Fibroblast of lung (primary cell): ENCODE results near the gene CRY1. TPM values are rescaled to one million over a fixed set of nuclear protein-coding genes. Genes with fewer than 3 reads are reported as not detected.

Experiments
- DNase-seq, 2 donors: peaks; one replicate each; pipeline versions ENCODE4 v3.0.0 to v3.0.0-alpha.2; 2010; ENCODE audit warnings: low read depth in 2 of 2
- H2AFZ ChIP-seq: 2 replicates; pipeline ENCODE4 v1.5.1; 2012; ENCODE audit warnings: low read length, control low read depth, inconsistent platforms
- H3K27ac ChIP-seq: 2 replicates; pipeline ENCODE4 v1.5.1; 2011; ENCODE audit warnings: low read length, control low read depth; ENCODE audit not compliant: insufficient read depth
- H3K27me3 ChIP-seq: 2 replicates; pipeline ENCODE4 v1.5.1; 2011; ENCODE audit warnings: mild to moderate bottlenecking, low read length; ENCODE audit not compliant: control insufficient read depth, insufficient read depth
- H3K36me3 ChIP-seq: 2 replicates; pipeline ENCODE4 v1.5.1; 2011; ENCODE audit warnings: low read length; ENCODE audit not compliant: control insufficient read depth, insufficient read depth
- H3K4me1 ChIP-seq: 2 replicates; pipeline ENCODE4 v1.5.1; 2011; ENCODE audit warnings: low read length; ENCODE audit not compliant: control insufficient read depth, insufficient read depth; ENCODE audit errors: extremely low read depth
- H3K4me2 ChIP-seq: 2 replicates; pipeline ENCODE4 v1.5.1; 2011; ENCODE audit warnings: low read length, control low read depth; ENCODE audit not compliant: insufficient read depth; ENCODE audit errors: extremely low read depth
- H3K4me3 ChIP-seq, 4 experiments: fragments of 200-600 bp in 1 of 4; sonication (generic) in 1 of 4; replicated peaks in 1 of 4; 2 replicates each; pipeline ENCODE4 v1.5.1; 2011 to 2016; ENCODE audit warnings: low read length in 4 of 4, low read depth in 3 of 4, mild to moderate bottlenecking in 3 of 4, control low read depth in 2 of 4, inconsistent platforms in 1 of 4, mixed read lengths in 1 of 4; ENCODE audit not compliant: insufficient read depth in 1 of 4; ENCODE audit errors: control extremely low read depth in 1 of 4
- H3K79me2 ChIP-seq: 2 replicates; pipeline ENCODE4 v1.5.1; 2012; ENCODE audit warnings: mild to moderate bottlenecking, low read length, inconsistent platforms; ENCODE audit not compliant: control insufficient read depth, insufficient read depth
- H3K9ac ChIP-seq: 2 replicates; pipeline ENCODE4 v1.5.1; 2011; ENCODE audit warnings: mild to moderate bottlenecking, low read length, control low read depth; ENCODE audit not compliant: insufficient read depth
- H3K9me3 ChIP-seq: 2 replicates; pipeline ENCODE4 v1.5.1; 2012; ENCODE audit warnings: low read depth, low read length; ENCODE audit not compliant: control insufficient read depth, insufficient read depth
- H4K20me1 ChIP-seq: 2 replicates; pipeline ENCODE4 v1.5.1; 2011; ENCODE audit warnings: low read length; ENCODE audit not compliant: control insufficient read depth, insufficient read depth; ENCODE audit errors: extremely low read depth
- CTCF ChIP-seq, 2 donors: IDR thresholded peaks in 1 of 2; conservative IDR thresholded peaks in 1 of 2; 1 replicate in 1 of 2; 2 replicates in 1 of 2; pipeline ENCODE4 v1.5.1; 2011 to 2012; ENCODE audit warnings: low read length in 2 of 2, control low read depth in 1 of 2, inconsistent platforms in 1 of 2, low read depth in 1 of 2, mild to moderate bottlenecking in 1 of 2
- EZH2 ChIP-seq: IDR thresholded peaks from 2 replicates; pipeline ENCODE4 v1.5.1; 2012; ENCODE audit warnings: low read length, control low read depth, mild to moderate bottlenecking; ENCODE audit errors: missing control alignments
- polyA plus RNA-seq, 2 donors: library from polyadenylated mRNA; depleted of rRNA in 1 of 2; stranded (reverse) in 1 of 2; unstranded in 1 of 2; fragments of >200 nt; gene quantifications; 2 replicates each; pipeline ENCODE4 v1.2.1, GENCODE V29; 2011 to 2012; ENCODE audit warnings: missing spikeins in 1 of 2
- total RNA-seq: library from RNA; depleted of rRNA; stranded (reverse); fragments of >200 nt; gene quantifications from 2 replicates; pipeline ENCODE4 v1.2.1, GENCODE V29; 2014

CRY1 gene
- total and polyA plus RNA-seq, 2 donors (not counting 1 experiment from before 2014, with no cell fraction given), result 9.6 to 12.9 TPM

DNA sequence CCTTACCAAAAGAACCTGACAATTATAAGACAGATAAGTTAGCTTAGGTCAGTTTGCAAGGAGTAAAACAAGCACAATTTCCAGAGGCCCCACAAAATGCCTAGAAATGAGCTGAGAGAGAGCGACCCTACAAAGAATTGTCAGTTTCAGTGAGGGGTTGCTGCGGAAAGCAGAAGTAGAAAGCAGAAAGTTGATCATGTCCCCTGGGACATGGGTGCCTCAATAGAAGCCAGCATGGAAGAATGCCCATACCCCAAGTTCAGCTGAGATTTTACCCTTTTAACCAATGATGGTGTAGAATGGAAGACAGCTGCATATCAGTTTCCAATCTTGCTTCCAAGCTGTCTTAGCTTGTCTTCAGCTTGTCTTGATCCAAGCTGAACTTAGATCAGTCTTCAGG, 21.8 kb upstream of the CRY1 start:
- peaks cover 2% of the 10 kb centered on the region for H3K27me3 ChIP-seq
- no peak for DNase-seq
- TF ChIP-seq EZH2 (no peak), CTCF (conservative IDR thresholded peaks at IDR 0.05 in 1 of 2, IDR thresholded peaks at IDR 0.05 in 1 of 2; ENCODE audit: low read depth in 1 of 2, low read length in 2 of 2) (no peak)
- no peak overlapping the region for H3K9ac ChIP-seq
- H3K27ac ChIP-seq, result no peak overlapping the region
- no peak overlapping the region for H3K4me3 ChIP-seq
- no peak overlapping the region for H2AFZ ChIP-seq
- no peak overlapping the region for H3K4me2 ChIP-seq
- H3K9me3 ChIP-seq, result no peaks in the 10 kb centered on the region
- no peaks in the 10 kb centered on the region for H4K20me1 ChIP-seq
- H3K4me1 ChIP-seq, result no peaks in the 10 kb centered on the region
- H3K36me3 ChIP-seq, result no peaks in the 10 kb centered on the region
- H3K79me2 ChIP-seq, result no peaks in the 10 kb centered on the region

GRCh38 chr12:107111314-107111713, 18.0 kb upstream of the CRY1 start:
- Histone ChIP-seq H3K9me3 (no peaks in the 10 kb centered on the region), H3K27ac (no peak overlapping the region), H3K36me3 (no peaks in the 10 kb centered on the region), H3K4me3 (no peak overlapping the region), H4K20me1 (no peaks in the 10 kb centered on the region), H3K9ac (no peak overlapping the region), H2AFZ (no peak overlapping the region), H3K4me1 (no peaks in the 10 kb centered on the region), H3K4me2 (no peak overlapping the region), H3K27me3 (peaks cover 2% of the 10 kb centered on the region), H3K79me2 (no peaks in the 10 kb centered on the region)
- TF ChIP-seq EZH2, result no peak
- no peak for TF ChIP-seq CTCF (conservative IDR thresholded peaks at IDR 0.05 in 1 of 2, IDR thresholded peaks at IDR 0.05 in 1 of 2; ENCODE audit: low read depth in 1 of 2, low read length in 2 of 2)
- no peak for DNase-seq

DNA sequence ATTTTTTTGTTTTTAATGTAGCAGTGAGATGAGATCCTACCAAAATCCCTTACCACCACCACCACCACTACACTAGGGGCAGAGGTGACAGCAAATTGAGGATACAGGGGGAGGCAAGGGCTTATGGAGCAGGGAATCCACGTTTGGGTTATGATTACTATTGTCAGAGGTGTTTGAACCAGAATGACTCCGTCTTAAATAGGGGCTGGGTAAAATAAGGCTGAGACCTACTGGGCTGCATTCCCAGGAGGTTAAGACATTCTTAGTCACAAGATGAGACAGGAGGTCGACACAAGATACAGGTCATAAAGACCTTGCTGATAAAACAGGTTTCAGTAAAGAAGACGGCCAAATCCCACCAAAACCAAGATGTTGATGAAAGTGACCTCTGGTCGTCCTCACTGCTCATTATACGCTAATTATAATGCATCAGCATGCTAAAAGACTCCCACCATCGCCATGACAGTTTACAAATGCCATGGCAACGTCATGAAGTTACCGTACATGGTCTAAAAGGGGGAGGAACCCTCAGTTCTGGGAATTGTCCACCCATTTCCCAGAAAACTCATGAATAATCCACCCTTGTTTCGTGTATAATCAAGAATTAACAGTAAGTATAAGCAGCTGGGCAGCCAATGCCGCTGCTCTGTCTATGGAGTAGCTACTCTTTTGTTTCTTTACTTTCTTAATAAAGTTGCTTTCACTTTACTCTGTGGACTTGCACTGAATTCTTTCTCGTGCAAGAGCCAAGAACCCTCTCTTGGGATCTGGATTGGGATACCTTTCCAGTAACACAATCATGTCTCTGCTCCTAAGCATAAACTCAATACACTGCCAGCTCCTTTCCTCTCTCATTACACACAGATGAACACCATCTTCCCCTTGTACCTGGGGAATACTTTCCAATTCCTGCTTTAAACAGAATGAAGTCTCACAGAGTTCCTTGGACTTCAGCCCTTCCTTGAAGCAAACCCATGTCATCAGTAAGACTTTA, 16.7 kb upstream of the CRY1 start:
- no peak overlapping the region for H3K4me2 ChIP-seq

More for the DNA sequence above, 16.7 kb upstream of the CRY1 start:
- Histone ChIP-seq H4K20me1 (no peaks in the 10 kb centered on the region), H3K27me3 (peaks cover 2% of the 10 kb centered on the region), H3K79me2 (no peaks in the 10 kb centered on the region), H3K4me3 (no peak overlapping the region), H3K4me1 (no peaks in the 10 kb centered on the region), H3K27ac (no peak overlapping the region), H3K9me3 (no peaks in the 10 kb centered on the region), H2AFZ (no peak overlapping the region), H3K9ac (no peak overlapping the region), H3K36me3 (no peaks in the 10 kb centered on the region)
- no peak for TF ChIP-seq CTCF (conservative IDR thresholded peaks at IDR 0.05 in 1 of 2, IDR thresholded peaks at IDR 0.05 in 1 of 2; ENCODE audit: low read depth in 1 of 2, low read length in 2 of 2)
- TF ChIP-seq EZH2, result no peak
- peak in 1 of 2 donors; percentile 51 for DNase-seq
